HG02759 (cell line): Measurements from ENCODE around the gene RAPGEF3.

ENCODE experiments used
- ATAC-seq: cut with Tn5 transposase; IDR thresholded peaks from one replicate; pipeline ENCODE4 v1.9.1; 2021; ENCODE audit warnings: mild to moderate bottlenecking, moderate library complexity; ENCODE audit not compliant: unreplicated experiment

The RAPGEF3 gene

GRCh38 chr12:47722941-47723631 lies 35.6 kb downstream of the RAPGEF3 start:
- no peak for ATAC-seq

- ATAC-seq, result no peak
Observed at GRCh38 chr12:47722136-47722834, 36.4 kb downstream of the RAPGEF3 start.

GRCh38 chr12:47721431-47721973 lies 37.2 kb downstream of the RAPGEF3 start:
- no peak for ATAC-seq

GRCh38 chr12:47718531-47718930 lies 40.1 kb downstream of the RAPGEF3 start:
- no peak for ATAC-seq

DNA sequence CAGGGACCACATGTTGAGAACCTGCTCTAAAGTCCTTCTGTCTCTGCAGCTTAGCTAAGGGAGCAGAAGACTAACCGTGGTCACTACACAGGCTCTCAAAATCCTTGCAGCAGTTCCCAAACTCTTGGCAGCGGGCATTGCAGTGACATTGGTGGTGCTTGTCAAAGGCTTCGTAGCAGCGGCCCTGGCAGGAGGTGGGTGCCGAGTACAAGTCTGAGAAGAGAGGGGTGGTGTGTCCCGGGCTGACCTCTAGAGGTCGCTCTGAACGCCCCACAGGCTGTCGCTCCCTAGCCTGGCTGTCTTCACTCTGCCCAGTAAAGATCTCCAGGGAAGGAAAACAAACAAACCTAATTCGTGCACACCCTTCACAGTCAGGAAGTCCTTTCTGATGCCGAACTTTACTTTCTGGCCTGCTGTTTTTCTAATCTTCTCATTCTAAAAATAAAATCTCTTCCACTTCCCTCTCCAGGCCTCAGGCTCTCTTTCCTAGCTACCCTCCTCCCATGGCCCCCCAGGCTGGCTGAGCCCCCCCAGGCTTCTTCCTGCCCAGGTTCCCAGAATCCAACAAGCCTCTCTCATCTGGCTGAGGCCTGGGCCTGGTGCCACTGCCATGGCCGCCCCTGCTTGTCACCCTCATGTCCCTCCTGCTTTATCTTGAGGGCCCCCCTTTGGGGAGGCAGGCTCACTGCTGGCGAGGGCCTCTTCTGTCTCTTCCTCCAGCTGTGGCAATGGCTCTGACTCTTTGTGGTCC lies 41.1 kb downstream of the RAPGEF3 start:
- ATAC-seq, result peak; percentile 49

- no peak for ATAC-seq
Observed at GRCh38 chr12:47717046-47717442, 41.6 kb downstream of the RAPGEF3 start.

DNA sequence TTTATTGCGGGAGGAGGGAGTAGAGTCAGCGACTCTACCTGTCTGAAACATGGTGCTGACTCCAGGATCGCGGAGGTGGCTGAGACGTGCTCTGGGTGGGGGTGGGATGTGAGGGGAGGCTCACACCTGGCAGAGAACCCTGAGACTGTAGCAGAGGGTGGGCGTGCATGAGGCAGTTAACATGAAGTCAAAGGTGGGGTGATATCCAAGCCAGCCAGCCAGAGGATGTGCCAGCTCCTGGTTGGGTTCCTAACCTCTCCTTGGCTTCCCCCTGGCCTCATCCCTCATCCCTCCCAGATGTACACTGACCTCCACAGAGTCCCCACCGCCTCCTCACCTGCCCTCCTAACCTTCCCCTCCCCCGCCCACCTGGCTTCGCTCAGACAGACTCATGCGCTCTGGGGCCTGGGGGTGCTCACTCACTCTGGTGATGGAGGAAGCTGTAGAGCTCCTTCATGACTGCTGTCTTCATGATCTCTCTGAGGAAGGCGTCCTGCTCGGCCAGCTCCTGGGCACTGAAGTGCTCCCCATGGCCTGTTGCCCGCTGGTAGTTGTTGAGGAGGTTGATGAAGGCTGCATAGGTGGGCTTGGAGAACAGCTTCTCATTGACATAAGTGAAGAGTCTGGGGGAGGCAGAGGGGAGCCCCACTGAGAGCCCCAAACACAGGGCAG lies 42.7 kb downstream of the RAPGEF3 start:
- no peak for ATAC-seq

DNA sequence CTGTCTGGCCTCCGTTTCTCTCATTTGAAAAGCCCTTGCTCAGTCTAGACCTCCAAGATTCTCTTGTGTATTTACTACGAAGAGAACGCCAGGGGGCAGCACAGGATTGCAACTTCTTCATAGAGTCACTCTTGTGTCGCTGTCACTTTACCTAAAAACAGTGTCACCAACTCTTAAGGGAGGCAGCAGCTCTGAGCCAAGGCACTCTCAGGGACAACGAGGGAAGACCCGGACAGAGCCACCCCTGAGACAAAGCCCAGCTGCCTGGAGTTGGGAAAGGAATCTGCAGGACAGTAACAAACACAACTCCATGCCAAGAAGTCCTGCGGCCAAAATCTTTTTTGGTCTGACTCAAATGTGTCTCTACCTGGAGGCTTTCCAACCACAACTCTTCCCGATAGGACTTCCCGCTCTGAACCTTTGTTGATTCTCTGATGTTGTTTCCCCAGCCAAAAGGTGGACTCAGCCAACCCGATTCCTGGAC lies 43.2 kb downstream of the RAPGEF3 start:
- ATAC-seq, result peak; percentile 76

DNA sequence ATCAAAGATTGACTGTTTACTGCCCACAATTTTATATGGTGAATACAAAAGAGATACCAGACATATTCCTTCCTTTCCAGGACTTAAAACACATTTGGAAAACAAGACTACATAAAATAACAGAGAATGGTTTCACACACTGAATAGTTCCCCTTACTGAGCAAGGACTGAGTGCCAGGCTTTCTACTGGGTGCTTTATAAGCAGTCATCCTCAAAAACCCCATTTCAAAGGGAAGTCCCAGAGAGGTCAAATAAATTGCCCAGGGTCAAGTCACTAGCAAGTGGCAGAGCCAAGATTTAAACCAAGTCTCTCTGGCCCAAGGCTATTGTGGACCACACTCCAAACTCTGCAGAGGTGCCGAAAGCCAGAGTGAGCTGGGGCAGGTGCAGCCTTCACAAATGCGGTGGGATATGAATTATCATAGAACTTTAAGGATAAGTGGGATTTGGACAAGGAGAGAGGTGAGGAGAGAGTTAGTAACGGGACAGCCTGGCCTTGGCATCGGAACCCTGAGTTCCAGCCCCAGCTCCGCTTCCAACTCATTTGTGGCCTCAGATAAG lies 43.8 kb downstream of the RAPGEF3 start:
- no peak for ATAC-seq

- no peak for ATAC-seq
Observed at GRCh38 chr12:47712171-47712570, 46.5 kb downstream of the RAPGEF3 start.

DNA sequence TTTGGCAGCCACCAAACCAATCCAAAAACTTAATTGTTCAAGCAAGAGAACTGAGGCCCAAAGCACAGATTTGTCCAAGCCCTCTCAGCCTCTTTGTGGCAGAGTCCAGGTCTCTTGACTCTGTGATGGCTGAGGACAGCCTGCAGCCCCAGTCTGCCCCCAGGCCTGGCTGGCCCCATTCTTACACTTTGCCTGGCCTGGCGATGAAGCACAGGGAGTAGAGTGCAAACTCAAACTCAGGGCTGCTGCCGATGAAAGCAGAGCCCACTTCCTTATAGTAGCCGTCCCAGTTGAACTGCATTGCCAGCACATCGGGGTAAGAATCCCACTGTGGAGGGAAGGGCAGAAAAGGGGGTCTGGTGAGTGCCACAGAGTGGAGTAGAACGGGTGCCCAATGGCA lies 47.2 kb downstream of the RAPGEF3 start:
- ATAC-seq, result no peak

DNA sequence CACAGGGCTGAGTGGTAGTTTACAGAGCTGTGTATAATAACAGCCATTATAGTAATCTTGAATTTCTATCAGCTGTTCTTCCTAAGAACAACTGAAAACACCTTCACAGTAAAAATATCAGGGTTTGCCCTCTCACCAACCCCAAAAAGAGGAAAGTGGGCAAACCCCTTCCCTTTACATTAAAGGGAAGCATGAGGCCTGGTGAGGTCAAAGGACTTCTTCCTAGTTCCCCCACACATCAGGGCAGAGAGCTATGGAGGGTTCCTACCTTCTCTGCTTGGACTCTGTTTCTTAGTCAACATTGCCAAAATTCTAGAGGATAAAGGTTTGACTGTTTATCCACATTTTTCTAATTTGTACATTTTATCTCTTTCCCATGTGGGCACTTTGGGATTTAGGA lies 48.4 kb downstream of the RAPGEF3 start:
- ATAC-seq, result no peak

GRCh38 chr12:47709671-47710070 lies 49.0 kb downstream of the RAPGEF3 start:
- no peak for ATAC-seq

- no peak for ATAC-seq
Observed at GRCh38 chr12:47709237-47709636, 49.4 kb downstream of the RAPGEF3 start.

GRCh38 chr12:47707905-47708543 lies 50.7 kb downstream of the RAPGEF3 start:
- ATAC-seq, result no peak

- ATAC-seq, result no peak
Observed at GRCh38 chr12:47707355-47707754, 51.3 kb downstream of the RAPGEF3 start.

DNA sequence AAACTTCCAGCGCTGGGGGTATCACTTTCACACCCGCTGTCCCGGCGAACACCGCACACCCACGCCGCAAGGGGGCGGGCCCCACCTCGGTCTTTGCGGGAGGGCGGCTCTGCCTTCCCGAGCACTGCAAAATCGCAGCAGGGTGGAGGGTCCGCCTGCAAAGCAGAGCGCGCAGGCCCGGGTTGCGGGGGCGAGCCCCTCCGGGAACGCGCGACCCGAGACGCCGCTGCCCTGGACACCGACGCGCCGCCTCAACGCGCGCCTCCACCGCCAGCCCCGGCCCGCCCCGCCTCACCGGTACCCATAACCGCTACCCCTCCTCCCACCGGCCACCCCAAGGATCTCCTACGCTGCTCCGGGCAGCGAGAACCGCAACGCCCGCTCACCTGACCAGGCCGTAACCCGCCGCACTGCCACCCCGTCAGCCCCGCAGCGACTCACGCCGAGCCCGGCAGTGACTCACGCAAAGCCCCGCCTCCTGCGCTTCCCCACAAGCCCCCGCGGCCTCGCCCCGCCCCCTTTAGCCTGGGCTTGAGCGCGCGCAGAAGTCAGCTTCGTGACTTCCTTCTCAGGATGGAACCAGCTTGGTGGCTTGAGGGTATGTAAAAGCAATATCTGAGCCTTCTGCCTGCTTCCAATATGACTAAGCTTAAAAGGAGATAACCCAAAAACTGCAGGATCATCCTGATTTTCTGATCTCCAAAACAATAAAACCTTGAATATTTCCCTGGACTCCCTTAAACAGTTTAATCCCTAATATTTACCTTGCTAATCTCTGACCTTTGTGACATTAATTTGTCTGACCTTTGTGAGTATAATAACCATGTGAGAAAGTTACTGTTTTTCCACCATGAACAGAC lies 52.9 kb downstream of the RAPGEF3 start, which contains the start of gene RPAP3:
TSS of gene RPAP3 (minus strand) at position 465 of the 860 bp plus-strand sequence. CDS start 3,190 bp downstream, outside the sequence.
- ATAC-seq, result peak; percentile 86

- no peak for ATAC-seq
Observed at GRCh38 chr12:47705229-47705565, 53.5 kb downstream of the RAPGEF3 start.

DNA sequence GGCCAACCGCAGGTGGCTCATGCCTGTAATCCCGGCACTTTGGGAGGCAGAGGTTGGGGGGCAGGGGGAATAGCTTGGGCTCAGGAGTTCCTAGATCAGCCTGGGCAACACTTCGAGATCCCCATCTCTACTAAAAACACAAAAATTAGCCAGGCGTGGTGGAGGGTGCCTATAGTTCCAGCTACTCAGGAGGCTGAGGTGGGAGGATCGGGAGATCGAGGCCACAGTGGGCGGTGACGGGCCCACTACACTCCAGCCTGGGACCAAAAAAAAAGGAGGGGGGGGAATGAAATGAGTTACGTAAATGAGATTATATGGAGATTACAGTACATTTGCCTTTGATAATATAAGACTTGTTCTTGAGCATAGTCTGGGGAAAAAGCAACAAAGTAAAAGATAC lies 54.0 kb downstream of the RAPGEF3 start:
- ATAC-seq, result no peak
